B cell (primary cell): ENCODE measurements around the gene KCNA4.

Experiments used
- CTCF ChIP-seq: fragments of 200-600 bp; IDR thresholded peaks from one replicate; pipeline ENCODE4 v1.8.0; 2022; ENCODE audit warnings: antibody characterized with exemption, mild to moderate bottlenecking
- EZH2 ChIP-seq: IDR thresholded peaks from 2 replicates; pipeline ENCODE4 v1.6.1; 2012; ENCODE audit warnings: borderline replicate concordance, low read depth, mild to moderate bottlenecking, moderate library complexity, low read length; ENCODE audit not compliant: insufficient read depth, poor library complexity, severe bottlenecking

- TF ChIP-seq CTCF (no peak), EZH2 (no peak)
These were observed 7.8 kb downstream of the KCNA4 start for GRCh38 chr11:30009060-30009459.
